HEK293T (cell line): Measurements from ENCODE around the gene EML4.

Experiments used
- BHLHE40 ChIP-seq: fragments of 450-650 bp; IDR thresholded peaks from 2 replicates; pipeline ENCODE4 v1.6.1; 2016; ENCODE audit warnings: mild to moderate bottlenecking, moderate library complexity, borderline replicate concordance
- FOXA1 ChIP-seq: fragments of 450-650 bp; IDR thresholded peaks from 2 replicates; pipeline ENCODE4 v1.6.1; 2016; ENCODE audit warnings: mild to moderate bottlenecking
- NFRKB ChIP-seq: fragments of 450-650 bp; IDR thresholded peaks from 2 replicates; pipeline ENCODE4 v1.6.1; 2016; ENCODE audit warnings: mild to moderate bottlenecking, moderate library complexity
- SUZ12 ChIP-seq: fragments of 450-650 bp; IDR thresholded peaks from 2 replicates; pipeline ENCODE4 v1.6.1; 2016; ENCODE audit warnings: mild to moderate bottlenecking

- TF ChIP-seq SUZ12 (no peak), NFRKB (no peak), FOXA1 (no peak), BHLHE40 (no peak)
Observed at GRCh38 chr2:42236911-42237310, 67.8 kb downstream of the EML4 start.
